AG08395 (cell line): Measurements from ENCODE around the gene IZUMO2.
A peak's percentile ranks its signal among the peaks of the same experiment; 100 is the strongest.
"Not testable (repeated sequence)": the region's sequence is repeated elsewhere in the genome, so short reads cannot be mapped to it uniquely, and the experiment has no call there.

Experiments used
- DNase-seq: peaks from one replicate; pipeline ENCODE4 v3.0.0; 2012; ENCODE audit warnings: mixed read lengths, low spot score

Gene IZUMO2

DNA sequence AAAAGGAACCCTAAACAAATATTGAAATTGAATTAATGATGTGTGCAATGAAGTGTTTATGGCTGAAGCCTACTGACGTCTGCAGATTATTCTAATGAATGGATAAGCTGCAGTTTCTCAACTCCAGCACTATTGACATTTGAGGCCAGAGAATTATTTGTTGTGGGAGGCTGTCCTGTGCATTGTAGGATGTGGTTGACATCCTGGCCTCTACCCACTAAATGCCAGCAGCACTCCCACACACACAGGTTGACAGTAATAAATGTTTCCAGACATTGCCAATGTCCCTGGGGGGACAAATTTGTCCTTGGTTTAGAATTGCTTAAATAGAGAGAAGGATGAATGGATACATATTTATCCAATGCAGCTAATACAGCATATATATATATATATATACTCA is 21.1 kb upstream of the IZUMO2 start:
- no peak for DNase-seq

DNA sequence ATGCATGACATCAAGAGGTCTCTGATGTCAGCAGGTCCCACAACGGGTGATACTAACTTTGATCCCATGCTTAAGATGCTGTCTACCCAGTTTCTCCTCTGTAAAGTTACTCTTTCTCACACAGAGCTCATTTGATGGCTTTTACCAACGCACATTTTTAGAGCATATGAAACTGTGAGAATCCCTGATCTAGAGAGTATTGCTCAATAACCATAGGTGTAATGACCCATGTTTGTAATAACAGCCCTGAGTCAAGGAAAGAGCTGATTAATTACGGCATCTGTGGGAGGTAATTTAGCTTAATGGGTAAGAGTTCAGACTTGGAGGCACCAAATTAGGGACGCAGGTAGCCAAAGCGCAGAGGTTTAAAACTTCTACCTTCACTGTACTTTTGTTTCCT is 18.0 kb upstream of the IZUMO2 start:
- no peak for DNase-seq

DNA sequence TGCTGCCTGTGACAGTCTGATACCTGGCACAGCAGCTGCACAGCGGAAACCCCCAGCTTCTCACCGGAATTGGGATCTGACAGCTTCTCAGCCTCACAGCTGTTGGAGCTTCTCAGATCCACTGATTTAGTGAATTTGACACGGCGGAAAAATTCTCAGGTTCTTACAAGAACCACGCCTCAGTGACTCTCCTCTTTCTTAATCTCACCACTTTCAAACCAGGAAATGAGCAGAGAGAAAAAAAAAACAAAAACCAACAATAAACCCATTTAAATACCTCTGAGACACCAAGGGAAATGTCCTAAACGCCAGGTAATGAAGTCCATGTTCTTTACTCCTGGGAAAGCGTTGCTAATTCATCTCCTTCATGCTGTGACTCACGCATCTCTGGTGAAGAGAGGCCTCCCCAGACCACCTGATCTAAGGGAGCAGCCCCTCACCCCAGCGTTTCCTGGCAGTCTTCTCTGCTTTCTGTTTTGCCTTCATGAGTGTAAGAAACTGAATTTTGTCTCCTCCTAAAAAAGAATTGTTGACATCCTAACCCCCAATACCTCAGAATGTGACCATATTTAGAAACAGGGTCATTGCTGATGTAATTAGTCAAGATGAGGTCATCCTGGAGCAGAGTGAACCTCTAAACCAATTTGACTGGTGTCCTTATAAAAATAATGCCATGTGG is 15.9 kb upstream of the IZUMO2 start:
- DNase-seq: no peak

DNA sequence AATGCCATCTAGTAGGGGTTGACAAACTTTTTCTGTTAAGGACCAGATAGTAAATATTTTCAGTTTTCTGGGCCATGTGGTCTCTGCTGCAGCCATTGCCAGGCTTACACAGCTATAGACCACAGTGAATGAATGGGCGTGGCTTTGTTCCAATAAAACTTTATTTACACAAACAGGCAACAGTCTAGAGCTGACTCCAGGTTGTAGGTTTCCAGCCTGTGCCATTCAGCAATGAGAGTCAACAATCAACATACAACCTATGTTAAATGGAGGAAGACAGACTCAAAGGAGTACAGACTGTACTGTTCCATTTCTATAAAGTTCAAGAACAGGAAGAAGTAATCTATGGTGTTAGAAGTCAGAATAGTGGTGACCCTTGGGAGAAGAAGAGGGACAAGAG is 15.2 kb upstream of the IZUMO2 start:
- no peak for DNase-seq

DNA sequence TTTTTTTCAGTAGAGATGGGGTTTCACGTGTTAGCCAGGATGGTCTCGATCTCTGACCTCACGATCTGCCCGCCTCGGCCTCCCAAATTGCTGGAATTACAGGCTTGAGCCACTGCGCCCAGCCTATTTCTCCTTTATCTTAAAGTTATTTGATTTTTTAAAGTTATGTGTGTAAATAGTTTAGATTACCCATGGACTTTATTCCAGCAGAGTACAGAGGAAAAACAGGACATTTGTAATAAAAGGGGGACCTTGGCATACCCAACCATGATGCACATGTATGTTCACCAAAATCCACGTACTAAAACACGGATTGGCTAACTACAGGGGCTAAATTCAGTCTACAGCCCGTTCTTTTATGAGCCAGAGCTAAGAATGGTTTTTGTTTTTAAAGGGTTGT is 13.7 kb upstream of the IZUMO2 start:
- no peak for DNase-seq

DNA sequence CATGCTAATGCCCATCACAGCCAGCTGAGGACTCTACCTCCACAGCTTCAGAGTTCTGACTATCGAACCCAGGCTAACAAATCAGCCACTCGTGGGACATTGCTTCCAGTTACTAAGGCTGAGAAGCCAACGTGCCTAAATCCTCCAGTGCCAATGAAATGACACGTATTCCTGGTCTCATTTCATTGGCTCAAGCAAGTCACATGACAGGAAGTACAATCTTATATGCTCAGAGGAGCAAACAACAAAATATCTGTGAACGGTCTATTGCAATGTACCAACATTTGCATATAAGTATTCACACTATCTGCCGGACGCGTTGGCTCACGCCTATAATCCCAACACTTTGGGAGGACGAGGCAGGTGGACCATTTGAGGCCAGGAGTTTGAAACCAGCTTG is 12.8 kb upstream of the IZUMO2 start:
- DNase-seq: no peak

DNA sequence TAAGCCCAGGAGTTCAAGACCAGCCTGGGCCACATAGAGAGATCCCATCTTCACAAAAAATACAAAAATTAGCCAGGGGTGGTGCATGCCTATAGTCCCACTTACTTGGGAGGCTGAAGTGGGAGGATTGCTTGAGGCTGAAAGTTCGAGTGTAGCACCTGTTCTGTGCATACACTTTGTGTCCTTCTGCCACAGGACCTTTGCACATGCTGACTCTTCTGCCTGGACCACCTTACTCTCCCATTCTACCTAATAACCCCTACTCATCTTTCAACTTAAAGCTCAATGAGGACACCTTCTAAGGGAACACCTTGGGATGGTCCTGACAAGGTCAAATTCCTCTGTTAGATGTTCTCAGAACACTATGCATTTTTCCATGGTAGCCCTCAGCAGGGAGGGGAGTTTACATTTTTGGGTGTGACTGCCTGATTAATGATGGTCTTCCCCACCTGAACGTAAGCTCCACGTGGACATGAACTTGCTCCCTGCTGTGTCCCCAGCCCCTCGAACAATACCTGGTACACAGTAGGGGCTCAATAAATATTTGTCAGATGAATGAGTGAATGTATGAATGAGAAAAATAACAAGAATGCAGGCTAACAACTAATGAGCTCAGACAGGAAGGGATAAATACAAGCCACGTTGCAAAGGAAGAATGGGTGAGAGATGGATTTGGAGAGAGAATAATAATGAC is 11.2 kb upstream of the IZUMO2 start:
- no peak for DNase-seq

DNA sequence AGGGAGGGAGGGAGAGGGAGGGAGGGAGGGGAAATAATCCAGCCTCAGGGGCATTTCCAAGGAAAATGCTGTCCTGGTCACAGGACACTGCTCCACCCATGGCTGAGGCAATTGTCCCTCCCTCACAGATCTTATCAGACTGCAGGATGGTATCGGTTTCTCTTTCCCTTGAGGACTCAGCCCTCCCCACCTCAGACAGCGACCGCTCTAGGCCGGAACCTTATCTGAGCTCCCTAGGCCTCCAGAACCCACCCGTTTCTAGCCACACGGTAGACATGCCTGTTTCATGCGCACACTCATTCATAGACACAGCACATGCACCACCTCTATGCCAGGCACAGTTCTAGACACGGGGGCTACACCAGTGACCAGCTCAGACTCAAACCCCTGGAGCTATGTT is 10.0 kb upstream of the IZUMO2 start:
- DNase-seq: no peak

DNA sequence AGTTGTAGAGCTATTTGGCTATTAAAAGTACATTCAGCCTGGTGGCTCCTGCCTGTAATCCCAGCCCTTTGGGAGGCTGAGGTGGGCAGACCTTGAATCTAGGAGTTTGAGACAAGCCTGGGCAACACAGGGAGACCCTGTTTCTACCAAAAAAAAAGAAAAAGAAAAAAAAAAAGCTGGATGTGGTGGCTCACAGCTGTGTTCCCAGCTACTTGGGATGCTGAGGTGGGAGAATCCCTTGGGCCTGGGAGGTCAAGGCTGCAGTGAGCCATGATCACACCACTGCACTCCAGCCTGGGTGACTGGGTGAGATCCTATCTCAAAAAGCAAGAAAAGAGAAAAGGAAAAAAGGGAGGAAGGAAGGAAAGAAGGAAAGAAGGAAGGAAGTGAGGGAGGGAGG is 9.6 kb upstream of the IZUMO2 start:
- no peak for DNase-seq

DNA sequence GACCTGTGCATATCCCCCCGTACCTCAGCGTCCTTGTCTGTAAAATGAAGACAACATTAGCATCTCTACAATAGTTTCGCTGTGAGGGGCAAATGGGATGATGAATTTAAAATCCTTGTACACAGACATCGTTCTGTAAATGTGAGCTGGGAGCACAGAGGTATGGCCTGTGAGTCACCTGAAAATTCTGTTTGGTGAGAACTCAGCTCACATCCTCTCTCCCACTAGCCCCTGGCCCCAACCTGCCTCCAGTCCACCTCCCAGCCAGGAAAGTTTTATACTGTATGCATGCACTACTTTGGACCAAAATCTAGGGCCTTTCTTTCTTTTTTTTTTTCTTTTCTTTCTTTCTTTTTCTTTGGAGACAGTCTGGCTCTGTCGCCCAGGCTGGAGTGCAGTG is 8.7 kb upstream of the IZUMO2 start:
- DNase-seq: no peak

DNA sequence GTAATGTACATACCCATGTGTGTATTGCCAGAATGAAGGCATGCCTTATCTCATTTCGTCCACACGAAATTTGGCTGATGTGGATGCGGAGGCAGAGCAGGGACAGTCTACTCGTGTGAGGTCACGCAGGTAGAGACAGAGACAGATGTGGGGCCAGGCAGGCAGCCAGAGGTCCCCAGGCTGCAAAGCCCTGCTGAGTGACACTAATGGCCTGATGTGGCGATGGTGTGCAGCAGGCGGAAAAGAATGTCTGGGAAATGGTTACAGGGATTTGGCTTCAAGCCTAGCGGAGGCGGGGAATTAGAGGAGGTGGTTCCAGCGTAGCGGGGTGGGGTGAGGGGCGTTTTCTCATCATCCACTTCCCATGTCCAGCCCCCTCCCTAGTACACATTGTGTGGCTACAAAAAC is 4.2 kb upstream of the IZUMO2 start:
- no peak for DNase-seq

DNA sequence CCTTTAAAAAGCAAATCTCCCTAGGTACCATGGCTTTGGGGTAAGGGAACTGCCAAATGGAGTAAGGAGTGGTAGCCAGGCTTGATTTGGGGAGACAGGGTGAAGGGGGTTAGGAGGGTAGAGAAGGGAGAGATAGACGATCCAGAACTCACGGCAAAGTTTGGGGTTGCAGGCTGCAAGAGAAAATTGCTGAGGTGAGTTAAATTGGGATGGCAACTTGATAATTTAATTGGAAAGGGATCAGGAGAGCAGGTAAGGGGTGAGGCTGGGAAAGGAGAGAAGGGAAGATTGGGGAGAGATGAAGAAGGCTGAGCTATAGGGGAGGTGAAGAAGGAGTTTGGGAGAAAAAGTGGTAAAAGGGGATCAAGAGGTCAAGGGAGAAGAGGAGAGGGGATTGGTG is 4.0 kb downstream of the IZUMO2 start:
- DNase-seq: no peak

DNA sequence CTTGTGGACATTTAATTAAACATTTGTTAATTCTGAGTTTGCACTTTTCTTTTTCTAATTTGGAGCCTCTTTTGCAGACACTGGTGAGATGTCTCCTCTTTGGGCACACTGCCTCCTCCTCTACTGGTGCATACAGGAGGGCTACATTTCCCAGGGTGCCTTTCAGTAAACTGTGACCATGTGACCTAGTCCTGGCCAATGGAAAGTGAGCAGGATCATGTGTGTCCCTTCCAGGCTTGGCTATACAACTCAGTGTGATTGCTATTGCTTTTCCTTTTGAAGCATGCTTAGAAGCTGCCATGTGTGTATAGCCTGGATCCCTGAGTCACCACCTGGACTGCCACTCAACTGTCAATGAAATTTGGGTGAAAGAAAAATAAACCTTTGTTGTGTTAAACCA is 4.5 kb downstream of the IZUMO2 start:
- no peak for DNase-seq

DNA sequence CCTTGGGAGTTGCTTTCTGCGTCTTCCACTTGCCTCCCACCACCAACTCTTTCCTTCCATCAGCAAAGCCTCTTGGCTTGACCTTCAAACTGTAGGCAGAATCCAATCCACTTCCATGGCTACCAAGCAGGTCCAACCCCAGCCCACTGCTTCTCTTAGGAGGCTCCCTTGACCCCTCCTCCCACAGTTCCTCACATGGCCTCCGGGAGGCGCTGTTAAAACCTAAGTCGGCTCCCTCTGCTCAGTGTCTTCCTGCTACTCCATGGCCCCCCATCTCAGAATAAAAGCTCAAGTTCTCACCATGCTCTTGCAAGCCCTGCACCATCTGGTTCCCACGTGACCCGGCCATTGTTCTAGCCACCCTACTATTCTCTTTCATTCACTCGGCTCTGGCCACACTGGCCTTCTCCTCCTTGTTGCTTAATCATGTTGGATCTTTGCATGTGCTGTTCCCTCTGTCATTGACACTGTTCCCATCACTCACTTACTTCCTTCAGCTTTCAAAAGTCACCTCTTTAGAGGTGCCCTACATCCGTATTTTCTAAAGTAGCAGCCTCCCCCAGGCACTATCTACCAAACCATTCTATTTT is 7.5 kb downstream of the IZUMO2 start:
- no peak for DNase-seq

DNA sequence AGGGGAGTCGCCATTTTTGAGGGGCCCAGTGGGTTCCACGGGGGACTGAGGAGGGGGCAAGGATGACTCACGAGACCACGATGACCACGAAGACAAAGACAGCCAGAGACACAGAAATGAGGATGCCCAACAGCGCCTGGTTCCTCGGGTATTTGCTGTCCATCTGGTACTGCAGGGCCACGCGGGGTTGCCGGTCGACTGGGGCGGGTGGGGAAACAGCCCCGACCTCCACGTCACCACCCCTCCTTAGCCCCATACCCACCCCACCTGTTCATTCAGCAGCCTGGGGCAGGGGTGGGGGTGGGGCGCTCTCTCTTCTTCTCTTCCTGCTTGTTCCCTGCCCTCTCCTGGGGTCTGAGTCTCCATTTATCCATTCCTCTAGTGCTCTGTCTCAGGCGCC is 8.6 kb downstream of the IZUMO2 start:
- no peak for DNase-seq

DNA sequence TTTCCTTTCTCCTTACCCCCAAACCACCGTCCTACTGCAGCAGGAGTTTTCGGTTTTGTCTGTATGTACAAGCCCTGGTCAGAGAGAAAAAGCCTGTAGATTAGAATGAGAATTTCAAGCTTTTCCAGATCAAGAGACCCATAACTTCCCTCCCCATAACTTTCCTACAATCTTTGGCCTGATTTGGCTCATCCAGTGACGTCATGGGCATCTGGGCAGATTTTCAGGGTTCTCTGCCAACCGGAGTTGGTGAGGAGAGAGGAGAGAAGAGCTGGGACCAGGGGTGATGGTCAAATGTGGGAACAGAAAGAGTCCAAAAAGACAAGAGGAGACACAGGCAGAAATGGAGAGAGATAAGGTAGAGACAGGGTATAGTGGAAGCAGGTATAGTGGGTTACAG is 10.5 kb downstream of the IZUMO2 start:
- no peak for DNase-seq

DNA sequence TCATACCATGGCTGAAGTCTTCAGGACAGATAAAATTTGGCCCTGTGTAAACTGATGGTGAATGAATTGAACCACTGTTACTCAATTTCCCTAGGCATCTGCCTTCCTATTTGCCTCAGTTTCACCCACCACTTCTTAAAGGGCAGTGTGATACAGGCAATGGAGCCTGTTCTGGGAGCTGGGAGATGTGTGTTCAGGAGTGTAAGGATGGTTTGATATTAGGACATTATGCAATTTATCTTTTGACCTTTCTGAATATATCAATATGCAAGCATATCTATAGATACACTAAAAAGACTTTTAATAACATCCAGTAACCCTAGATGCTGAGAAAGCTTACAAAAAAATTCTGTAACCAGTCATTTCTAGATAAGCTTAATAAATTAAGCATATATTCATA is 14.6 kb downstream of the IZUMO2 start:
- no peak for DNase-seq

DNA sequence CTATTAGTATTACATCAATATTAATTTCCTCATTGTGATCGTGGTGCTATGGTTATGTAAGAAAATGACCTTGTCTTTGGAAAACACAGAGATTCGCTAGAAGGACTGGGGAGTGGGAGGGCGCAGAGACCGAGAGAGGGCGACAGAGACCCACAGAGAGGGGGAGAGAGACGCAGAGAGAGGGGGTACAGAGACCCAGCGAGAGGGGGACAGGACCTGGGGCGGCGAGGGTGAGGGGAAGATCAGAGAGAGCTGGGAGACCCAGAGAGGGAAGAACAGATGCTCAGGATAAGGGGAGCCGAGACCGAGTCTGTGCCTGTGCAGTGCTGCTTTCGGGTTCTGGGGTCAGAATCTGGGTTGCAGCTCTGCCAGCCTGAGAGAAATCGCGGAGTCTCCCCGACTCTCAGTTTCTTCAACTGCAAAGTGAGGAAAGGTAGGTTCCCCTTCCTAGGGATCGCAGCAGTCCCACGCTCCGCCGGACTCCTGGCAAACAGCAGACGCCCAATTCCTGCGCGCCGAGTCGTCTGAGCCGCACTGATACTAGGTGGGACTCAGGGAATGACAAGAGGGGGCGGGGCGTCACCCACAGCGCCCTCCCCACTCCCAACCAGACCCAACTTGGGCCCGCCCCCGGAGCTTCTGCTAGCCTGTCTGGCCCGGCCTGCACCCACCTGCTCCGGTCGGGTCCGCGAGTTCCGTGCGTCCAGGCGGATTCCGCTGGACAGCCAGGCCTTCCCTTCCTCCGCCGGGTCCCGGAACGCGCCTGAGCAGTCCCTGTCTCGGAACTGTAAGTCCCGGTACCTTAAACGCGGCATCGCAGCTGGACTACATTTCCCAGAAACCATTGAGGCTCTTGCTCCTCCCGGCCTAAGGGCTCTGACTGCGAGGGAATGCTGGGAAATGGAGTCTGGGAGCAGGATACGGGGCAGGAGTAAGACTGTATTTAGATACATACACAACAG is 15.3 kb downstream of the IZUMO2 start:
- DNase-seq: peak; percentile 70

DNA sequence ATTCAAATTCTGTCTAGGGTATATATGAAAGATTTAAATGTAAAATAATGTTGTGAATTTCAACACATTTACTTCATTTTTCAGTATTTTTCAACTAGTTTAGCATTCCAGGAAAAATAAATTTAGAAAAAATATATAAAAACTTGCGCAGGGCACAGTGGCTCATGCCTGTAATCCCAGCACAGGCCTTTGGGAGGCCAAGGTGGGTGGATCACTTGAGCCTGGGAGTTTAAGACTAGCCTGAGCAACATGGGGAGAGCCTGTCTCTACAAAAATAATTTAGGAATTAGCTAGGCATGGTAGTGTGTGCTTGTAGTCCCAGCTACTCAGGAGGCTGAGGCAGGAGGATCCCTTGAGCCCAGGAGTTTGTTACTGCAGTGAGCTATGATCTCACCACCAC is 21.2 kb downstream of the IZUMO2 start:
- not testable (repeated sequence) for DNase-seq

DNA sequence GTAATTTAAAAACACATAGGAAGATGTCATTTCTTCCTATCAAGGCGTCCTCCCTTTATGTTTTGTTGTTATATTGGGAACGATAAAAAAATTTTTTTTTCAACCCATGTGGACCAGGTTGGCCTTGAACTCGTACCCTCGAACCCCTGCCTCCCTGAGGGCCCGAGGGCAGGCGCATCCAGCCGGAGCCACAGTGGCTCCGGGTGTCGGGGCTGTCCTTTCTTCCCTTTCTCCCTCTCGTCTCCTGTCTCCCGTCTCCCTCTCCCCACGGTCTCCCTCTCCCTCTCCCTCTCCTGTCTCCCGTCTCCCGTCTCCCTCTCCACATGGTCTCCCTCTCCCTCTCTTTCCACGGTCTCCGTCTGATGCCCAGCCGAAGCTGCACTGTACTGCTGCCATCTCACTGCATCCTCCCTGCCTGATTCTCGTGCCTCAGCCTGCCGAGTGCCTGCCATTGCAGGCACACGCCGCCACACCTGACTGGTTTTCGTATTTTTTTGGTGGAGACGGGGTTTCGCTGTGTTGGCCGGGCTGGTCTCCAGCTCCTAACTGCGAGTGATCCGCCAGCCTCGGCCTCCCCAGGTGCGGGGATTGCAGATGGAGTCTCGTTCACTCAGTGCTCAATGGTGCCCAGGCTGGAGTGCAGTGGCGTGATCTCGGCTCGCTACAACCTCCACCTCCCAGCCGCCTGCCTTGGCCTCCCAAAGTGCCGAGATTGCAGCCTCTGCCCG is 22.8 kb downstream of the IZUMO2 start:
- DNase-seq: not testable (repeated sequence)

DNA sequence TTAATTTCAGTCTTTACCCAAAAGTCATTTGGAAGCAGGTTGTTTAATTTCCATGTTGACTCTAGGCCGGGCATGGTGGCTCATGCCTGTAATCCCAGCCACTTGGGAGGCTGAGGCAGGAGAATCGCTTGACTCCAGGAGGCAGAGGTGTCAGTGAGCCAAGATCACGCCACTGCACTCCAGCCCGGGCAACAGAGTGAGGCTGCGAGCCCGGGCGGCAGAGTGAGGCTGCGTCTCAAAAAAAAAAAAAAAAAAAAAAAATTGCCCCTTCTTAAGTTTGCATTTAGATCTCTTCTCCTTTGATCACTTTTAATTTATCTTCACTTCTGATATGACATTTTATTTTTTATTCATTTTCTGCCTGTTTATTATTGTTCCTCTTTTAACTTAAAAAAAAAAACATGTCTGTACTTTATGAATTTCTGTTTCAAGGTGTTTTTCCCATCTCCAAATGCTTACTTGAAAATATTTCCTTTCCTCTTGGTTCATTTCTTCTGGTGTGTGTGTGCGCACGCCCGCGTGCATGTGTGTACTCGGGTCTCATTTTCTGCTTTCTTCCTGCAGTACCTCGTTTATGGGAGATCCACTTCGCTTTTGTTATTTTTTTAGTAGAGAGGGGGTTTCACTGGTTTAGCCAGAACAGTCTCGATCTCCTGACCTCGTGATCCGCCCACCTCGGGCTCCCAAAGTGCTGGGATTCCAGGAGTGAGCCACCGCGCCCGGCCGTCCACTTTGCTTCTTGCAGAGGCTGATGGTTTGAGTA is 26.3 kb downstream of the IZUMO2 start:
- not testable (repeated sequence) for DNase-seq
